ENCODE data around the gene KANK2.
A peak's percentile ranks its signal among the peaks of the same experiment; 100 is the strongest.
"Not testable (repeated sequence)": the region's sequence is repeated elsewhere in the genome, so short reads cannot be mapped to it uniquely, and the experiment has no call there.

KANK2 gene

DNA sequence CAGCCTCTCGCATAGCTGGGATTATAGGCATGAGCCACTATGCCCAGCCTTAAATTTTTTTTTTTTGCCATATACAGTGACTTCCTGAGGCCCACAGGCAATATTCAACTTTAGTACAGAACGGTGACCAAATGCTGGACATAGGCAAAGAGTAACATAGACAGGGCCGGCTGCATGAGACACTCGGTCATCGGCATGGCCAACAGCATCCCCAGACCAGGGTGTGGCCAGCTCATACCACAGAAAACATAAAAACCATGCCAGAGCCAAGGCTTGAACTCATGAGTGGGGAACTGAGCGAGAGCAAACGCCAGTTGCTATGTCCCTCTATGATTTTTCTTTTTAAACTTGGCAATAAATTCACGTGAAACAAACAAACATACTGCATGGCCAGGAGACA lies 17.0 kb downstream of the KANK2 start:
- DNase-seq: no peak
- Mint-ChIP-seq H3K27ac (peak overlapping the region; percentile 68), H3K36me3 (ENCODE audit: low read depth) (peaks cover 39% of the 10 kb centered on the region), H3K27me3 (ENCODE audit: low read depth, poor library complexity) (no peaks in the 10 kb centered on the region), H3K4me3 (no peak overlapping the region), H3K4me1 (peaks cover 13% of the 10 kb centered on the region), H3K9me3 (peaks cover 6% of the 10 kb centered on the region)
- TF ChIP-seq, protein P1, sequence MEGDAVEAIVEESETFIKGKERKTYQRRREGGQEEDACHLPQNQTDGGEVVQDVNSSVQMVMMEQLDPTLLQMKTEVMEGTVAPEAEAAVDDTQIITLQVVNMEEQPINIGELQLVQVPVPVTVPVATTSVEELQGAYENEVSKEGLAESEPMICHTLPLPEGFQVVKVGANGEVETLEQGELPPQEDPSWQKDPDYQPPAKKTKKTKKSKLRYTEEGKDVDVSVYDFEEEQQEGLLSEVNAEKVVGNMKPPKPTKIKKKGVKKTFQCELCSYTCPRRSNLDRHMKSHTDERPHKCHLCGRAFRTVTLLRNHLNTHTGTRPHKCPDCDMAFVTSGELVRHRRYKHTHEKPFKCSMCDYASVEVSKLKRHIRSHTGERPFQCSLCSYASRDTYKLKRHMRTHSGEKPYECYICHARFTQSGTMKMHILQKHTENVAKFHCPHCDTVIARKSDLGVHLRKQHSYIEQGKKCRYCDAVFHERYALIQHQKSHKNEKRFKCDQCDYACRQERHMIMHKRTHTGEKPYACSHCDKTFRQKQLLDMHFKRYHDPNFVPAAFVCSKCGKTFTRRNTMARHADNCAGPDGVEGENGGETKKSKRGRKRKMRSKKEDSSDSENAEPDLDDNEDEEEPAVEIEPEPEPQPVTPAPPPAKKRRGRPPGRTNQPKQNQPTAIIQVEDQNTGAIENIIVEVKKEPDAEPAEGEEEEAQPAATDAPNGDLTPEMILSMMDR (IDR thresholded peaks at IDR 0.05): no peak

- peaks cover 39% of the 10 kb centered on the region for H3K36me3 Mint-ChIP-seq (ENCODE audit: low read depth)
- TF ChIP-seq, protein P1 (IDR thresholded peaks at IDR 0.05): no peak
- H3K4me3 Mint-ChIP-seq: no peak overlapping the region
- no peak for DNase-seq
- H3K9me3 Mint-ChIP-seq: peaks cover 6% of the 10 kb centered on the region
- no peaks in the 10 kb centered on the region for H3K27me3 Mint-ChIP-seq (ENCODE audit: low read depth, poor library complexity)
- H3K4me1 Mint-ChIP-seq: peaks cover 13% of the 10 kb centered on the region
- no peak overlapping the region for H3K27ac Mint-ChIP-seq
Measured at GRCh38 chr19:11179716-11180297, 17.5 kb downstream of the KANK2 start.

- H3K4me1 Mint-ChIP-seq: peaks cover 13% of the 10 kb centered on the region
- H3K36me3 Mint-ChIP-seq (ENCODE audit: low read depth): peaks cover 36% of the 10 kb centered on the region
- not testable (repeated sequence) for H3K27ac Mint-ChIP-seq; H3K27me3 Mint-ChIP-seq (ENCODE audit: low read depth, poor library complexity); H3K9me3 Mint-ChIP-seq; DNase-seq; H3K4me3 Mint-ChIP-seq
Measured at GRCh38 chr19:11179145-11179465, 18.2 kb downstream of the KANK2 start.

DNA sequence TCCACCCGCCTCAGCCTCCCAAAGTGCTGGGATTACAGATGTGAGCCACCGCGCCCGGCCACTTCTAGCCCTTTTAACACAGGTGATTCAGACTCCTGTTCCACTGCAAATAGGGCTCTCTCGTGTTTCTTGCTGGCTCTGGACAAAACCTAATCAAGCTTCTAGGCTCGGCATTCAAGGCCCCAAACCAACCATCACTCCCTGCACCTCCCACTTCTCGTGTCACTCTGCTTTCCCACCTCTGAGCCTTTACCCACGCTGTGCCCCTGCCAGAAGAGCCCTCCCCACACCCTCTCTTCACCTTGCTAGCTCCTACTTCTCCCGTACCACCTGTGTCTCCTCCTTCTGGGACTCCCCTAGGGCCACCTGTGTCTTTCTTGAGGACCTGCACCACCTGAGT lies 19.8 kb downstream of the KANK2 start:
- Mint-ChIP-seq H3K9me3 (no peaks in the 10 kb centered on the region), H3K27ac (peak overlapping the region; percentile 91), H3K27me3 (ENCODE audit: low read depth, poor library complexity) (no peaks in the 10 kb centered on the region), H3K36me3 (ENCODE audit: low read depth) (peaks cover 24% of the 10 kb centered on the region), H3K4me3 (no peak overlapping the region), H3K4me1 (peaks cover 13% of the 10 kb centered on the region)
- no peak for DNase-seq
- TF ChIP-seq, protein P1 (IDR thresholded peaks at IDR 0.05): no peak

- no peak for DNase-seq
- TF ChIP-seq, protein P1 (IDR thresholded peaks at IDR 0.05): no peak
- Mint-ChIP-seq H3K27me3 (ENCODE audit: low read depth, poor library complexity) (no peaks in the 10 kb centered on the region), H3K4me3 (no peak overlapping the region), H3K4me1 (peaks cover 13% of the 10 kb centered on the region), H3K9me3 (no peaks in the 10 kb centered on the region), H3K27ac (no peak overlapping the region), H3K36me3 (ENCODE audit: low read depth) (peaks cover 29% of the 10 kb centered on the region)
Measured at GRCh38 chr19:11176466-11177193, 20.7 kb downstream of the KANK2 start.

DNA sequence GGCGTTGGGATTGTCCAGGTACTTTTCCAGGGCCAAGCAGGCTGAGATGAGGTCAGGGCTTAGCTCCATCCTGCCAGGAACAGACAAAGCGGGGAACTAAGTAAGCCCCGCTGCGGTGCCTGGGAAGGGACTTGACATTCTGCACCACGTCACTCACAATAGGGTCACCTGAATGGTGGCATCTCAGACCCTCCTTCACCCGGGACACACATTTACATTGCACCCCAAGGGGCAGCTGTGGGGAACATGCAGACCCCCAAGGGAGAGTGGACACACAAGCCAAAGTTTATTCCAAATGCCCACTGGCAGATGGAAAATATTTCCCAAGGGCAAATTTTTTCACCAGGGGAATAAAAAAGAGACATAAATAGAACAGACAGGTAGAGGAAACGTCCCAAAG lies 21.4 kb downstream of the KANK2 start:
- Mint-ChIP-seq H3K27me3 (ENCODE audit: low read depth, poor library complexity) (no peaks in the 10 kb centered on the region), H3K9me3 (no peaks in the 10 kb centered on the region), H3K36me3 (ENCODE audit: low read depth) (peaks cover 24% of the 10 kb centered on the region), H3K4me1 (peaks cover 13% of the 10 kb centered on the region), H3K27ac (no peak overlapping the region), H3K4me3 (no peak overlapping the region)
- no peak for DNase-seq
- TF ChIP-seq, protein P1 (IDR thresholded peaks at IDR 0.05): no peak

Data from nephron progenitor cell (in vitro differentiated cells).